ENCODE results near the gene STRA6. TPM values are rescaled to one million over a fixed set of nuclear protein-coding genes. Genes with fewer than 3 reads are reported as not detected.

Gene STRA6
- total RNA-seq, 1 donor from 2014 or later = not detected

DNA sequence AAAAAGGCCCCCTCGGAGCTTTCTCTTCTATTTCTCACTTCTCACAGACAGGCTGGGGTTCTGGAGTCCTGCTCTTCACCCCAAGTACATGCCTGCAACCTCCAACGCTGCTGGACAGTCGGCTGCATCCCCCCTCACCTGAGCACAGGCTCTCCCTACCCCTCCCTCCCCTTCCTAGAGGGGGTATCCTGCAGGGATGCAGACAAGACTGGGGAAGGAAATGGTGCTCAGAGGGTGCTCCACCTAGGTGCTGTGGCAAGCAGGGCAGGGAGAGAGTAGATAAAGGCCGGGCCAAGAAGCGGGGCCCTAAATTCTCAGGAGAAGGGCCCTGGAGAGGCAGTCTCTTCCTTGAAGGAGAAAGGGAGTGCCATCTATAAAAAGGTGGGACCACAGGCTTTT lies 7.0 kb upstream of the STRA6 start:
- intact Hi-C loops (cut with micrococcal nuclease) = no loop called here
- DNase-seq (no peak), ATAC-seq (peak; percentile 16)

DNA sequence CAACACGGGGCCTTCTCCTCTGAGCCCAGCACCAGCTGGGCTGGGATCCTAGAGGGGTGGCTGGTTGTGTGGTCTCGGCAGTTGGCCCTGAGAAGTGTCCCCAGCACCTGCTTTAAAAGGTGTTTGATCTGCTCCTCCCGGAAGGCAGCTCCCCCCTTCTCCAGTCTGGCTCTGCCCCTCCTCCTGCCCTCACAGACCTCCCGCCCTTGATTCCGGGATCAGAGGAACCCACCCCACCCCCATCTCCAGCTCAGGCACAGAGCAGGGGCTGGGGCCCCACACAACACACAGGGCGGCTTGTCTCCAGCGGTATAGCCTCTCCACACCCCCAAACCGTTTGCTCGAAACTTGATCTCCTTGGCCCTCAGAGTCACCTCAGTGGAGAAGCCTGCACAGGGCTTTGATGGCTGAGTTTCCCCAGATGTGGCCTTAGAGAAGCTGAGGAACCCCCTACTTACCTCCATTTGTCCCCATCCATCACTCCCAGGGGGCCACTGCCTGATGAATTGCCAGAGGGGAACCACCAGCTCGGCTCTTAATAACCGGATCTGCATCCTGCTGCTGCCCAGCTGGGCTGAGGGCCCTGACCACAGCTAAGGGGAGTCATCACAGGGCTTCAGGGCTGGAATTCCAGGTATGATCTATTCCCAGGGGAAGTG lies 6.4 kb upstream of the STRA6 start:
- intact Hi-C loops (cut with micrococcal nuclease) = no loop called here
- no peak for DNase-seq
- no peak for ATAC-seq

DNA sequence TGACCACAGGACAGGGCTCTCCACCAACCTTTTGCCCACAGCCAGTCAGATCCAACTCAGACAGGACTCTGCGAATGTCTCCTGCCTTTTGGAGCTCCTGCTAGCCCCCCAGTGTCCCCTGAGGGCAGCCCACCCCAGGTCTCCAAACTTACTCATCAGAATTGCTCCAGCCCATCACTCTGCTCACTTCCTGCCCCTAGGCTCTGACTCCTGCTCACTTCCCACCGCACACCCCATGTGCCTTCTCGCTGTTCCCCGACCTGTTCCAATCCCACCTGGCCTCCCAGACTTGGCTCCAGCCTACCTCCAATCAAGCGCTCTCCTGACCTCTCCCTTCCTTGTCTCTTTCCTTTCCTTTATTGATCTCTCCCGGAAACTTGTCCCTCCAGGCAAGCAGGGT lies 5.9 kb upstream of the STRA6 start:
- ATAC-seq = no peak
- DNase-seq = no peak
- intact Hi-C loops (cut with micrococcal nuclease) = no loop called here

DNA sequence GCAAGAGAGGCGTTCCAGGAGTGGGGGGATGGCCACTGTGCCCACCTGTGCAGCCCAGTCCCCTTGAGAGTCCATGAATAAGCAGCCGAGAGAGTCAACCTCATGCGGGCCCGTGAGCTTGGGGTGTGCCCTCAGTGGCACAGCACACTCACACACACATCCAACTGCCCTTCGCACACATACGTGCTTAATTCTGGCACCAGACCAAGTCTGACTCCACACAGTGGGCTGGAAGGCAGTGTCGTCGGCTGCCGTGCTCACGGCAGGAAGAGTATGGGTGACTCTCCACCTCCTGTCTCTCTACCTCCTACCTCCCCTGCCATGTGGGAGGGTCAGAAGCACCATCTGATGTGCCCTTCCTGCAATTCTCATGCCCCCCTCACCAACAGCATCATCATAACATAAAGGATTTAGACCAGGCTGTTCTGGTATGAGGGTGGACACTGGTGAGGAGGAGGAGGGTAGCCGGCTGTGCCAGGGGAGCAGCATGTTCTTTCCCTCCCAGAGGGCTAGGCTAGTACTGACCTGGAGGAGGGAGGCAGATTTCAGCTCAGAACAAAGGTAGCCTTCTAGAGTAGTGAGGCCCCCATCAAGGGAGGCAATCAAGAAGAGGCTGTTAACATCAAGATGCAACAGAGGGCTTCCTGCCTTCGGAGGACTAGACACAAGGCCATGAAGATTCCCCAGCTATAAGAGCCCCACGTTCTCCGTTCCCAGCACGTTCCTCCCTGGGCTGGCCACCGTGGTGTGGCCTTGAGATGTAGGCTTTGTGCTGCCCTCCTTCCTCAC lies 5.3 kb upstream of the STRA6 start:
- intact Hi-C loops (cut with micrococcal nuclease) = no loop called here
- DNase-seq (no peak), ATAC-seq (no peak)

DNA sequence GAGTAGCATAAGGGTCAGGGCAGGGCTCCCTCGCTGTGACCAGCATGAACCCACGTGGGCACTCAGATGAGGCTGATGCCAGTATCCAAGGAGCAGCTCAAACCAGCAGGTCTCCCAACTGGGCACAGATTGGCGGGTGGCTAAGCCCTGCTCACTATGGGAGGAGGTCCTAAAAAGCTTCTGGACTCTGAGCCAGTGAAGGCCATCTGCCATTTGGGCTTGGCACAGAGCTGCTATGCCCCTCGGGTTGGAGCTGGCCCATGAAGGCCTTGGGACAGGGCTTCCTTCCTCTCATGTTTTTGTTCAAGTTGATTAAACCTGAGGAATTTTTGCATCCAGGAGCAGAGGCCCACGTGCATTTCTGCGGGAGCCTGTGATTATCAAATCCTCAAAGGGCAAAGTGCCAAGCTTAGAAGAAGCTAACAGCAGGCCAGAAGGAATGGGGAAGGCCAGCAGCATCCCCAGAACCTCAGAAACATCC lies 4.3 kb upstream of the STRA6 start:
- ATAC-seq = no peak
- intact Hi-C loops (cut with micrococcal nuclease) = no loop called here
- no peak for DNase-seq

DNA sequence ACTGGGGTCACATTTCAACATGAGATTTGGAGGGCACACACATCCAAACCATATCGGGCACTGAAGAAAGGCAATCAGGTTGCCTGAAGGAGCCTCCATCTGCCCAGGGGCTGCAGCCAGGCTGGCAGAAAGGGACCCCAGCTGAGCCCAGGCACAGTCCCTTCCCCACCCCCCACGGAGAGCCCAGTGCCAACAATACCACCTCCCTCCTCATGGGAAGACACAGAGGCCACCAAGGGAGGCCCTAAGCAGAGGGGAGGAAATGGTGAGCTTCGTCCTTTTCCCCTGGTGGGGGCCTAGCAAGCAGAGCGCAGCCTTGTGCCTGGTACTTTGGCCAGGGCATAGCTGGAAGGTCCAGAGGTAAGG lies 3.0 kb upstream of the STRA6 start:
- intact Hi-C loops (cut with micrococcal nuclease) = no loop called here
- ATAC-seq (no peak), DNase-seq (no peak)

DNA sequence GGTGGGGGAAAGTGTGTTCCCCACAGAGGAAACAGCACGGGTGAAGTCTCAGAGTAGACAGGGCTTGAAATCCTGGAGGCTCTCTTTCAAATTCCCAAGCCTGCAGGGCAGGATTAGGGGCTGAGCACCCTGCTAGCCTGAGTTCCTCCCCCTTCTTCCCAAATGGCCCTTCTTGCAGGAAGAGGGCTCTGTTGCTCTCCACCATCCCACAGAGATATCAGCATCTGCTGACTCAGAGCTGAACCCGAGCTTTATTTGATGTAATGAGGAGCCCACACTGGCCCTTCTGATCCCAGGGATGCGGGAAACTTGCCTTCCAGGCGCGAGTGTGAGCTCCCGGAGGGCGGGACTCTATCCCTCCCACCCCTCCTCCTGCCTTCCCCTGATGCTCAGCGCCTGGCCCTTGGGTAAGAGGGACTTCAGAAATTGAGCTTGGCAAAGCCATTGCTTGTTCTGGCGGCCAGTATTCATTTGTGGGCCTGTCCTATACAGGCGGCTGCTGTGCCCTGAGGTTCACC lies 1.4 kb upstream of the STRA6 start:
- intact Hi-C loops (cut with micrococcal nuclease) = no loop called here
- ATAC-seq (peak; percentile 56), DNase-seq (peak; percentile 42)

DNA sequence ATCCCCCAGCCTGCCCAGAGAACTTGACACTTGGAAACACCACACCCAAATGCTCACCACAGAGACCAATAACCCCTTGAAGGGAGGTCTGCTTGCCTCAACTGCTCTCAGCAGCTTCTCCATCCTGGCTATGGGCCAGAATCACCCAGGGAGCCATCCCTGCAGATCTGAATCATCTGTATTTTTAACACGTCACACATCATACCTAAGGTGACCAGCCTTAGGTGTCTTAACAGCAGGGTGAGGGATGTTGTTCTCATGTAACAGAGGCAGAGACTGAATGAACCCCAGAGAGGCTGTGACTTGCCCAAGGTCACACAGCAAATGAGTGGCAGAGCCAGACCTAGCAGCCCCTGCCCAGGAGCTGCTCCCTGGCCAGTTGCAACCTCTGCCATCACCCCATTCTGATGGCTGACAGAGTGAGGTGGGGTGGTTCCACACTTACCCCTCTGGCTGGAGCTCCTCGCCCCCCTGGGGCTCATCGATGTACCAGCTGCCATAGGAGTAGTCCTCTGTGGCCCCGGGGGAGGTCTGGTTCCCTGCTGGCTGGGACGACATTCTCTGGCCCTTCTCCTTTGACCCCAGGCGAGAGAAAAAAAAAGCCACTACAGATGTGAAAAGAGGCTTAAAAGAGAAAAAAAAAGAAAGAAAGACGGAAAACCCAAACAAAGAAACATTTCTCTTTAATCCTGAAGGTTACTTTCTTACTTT lies 722 bp downstream of the STRA6 start:
- ATAC-seq = no peak

DNA sequence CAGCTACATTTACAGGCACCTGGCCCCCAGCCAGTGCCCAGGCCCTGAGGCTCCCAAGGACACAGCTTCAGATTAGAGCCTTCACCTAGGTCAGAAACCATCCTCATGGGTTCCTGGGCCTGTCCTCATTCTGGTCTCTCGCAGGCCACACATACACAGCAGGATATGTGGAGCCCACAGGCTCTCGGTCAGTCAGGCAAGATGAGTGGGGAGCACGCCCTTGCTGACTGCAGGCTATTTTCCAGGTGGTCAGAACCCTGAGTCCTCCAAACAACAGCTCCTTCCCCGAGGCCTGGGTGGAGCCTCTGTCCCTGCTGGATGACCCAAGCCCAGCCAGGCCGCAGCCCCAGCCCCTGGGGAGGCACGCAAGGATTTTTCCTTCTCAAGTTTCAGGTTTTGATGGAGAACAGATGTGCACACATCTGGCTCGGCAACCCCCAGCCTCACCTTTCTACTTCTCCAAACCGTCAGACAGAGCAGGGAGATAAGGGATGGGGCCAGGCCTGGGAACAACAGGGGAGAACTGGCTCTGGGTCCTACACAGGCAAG lies 1.6 kb downstream of the STRA6 start:
- DNase-seq = peak; percentile 53
- intact Hi-C loops (cut with micrococcal nuclease) = no loop called here
- peak; percentile 37 for ATAC-seq

More for the DNA sequence above, 722 bp downstream of the STRA6 start:
- intact Hi-C loops (cut with micrococcal nuclease) = no loop called here
- DNase-seq = no peak

DNA sequence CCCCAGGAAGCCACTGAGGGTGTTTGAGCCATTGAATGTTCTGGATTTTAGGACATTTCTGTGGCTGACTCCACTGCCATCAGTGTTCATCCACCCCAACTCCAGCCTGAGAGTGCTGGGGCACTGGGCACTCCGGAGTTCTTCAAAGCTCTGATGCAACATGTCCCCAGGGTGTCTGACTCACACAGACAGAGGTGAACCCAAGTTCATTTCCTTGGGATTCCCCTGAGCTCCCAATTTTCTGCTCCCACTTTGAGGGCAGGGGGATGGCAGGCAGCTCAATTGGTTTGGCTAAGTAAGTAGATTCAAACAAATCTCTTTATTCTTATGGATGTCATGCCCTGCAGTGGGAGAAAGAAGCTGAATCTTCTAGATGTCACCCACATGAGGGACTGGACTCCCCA lies 2.2 kb downstream of the STRA6 start:
- DNase-seq (no peak), ATAC-seq (peak; percentile 53)
- intact Hi-C loops (cut with micrococcal nuclease) = no loop called here

DNA sequence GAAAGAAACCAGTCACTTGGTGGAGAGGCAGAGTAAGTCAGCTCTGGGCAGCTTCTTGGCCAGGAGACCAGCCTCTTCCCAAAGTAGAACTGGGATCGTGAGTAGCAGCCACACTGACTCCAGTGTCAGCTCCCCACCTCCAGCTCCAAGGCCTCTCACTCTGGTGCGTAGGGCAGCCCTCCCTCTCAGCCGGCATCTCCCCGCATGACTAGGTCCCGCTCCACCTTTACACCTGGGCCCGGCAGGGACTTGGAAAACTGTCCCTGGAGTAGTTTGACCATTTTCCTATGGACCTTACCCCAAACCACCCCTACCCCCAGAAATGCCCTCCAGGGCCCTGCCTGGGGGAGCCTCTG lies 3.3 kb downstream of the STRA6 start:
- no peak for ATAC-seq
- intact Hi-C loops (cut with micrococcal nuclease) = no loop called here
- no peak for DNase-seq

DNA sequence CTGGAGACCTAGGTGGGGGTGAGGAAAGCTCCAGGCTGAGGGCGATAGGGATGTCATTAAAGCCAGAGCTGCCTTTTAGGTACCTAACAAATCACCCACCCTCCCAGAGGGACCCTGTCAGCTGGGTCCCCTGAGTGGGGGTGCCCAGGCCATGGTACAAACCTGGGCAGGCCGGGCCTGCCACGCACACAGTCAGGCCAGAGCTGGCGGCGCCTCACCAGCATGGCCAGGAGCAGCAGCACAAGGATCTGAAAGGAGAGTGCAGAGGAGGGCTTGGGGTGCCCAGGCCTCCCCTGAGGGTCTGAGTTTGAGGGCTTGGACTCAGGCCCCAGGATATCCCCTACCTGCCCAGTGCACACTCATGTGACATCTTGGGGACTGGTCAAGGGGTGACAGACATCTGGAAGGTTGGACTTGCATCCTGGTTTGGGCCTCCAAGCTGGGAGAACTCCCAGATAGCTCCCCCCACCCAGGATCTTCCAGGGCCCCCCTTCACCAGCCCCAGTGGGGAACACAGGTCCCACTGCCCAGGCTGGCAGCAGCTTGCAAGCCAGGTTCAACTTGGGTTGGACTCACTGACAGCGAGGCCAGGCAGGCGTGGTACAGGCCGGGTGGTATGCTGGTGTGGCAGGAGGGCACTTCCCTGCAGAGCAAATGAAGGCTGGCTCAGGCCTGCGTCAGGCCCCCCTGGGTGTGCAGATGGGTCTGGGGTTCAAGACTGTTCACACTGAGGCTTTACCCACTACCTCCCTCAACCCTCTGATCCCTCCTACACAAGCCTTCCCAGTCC lies 5.2 kb downstream of the STRA6 start:
- no peak for ATAC-seq
- no peak for DNase-seq
- intact Hi-C loops (cut with micrococcal nuclease) = no loop called here

DNA sequence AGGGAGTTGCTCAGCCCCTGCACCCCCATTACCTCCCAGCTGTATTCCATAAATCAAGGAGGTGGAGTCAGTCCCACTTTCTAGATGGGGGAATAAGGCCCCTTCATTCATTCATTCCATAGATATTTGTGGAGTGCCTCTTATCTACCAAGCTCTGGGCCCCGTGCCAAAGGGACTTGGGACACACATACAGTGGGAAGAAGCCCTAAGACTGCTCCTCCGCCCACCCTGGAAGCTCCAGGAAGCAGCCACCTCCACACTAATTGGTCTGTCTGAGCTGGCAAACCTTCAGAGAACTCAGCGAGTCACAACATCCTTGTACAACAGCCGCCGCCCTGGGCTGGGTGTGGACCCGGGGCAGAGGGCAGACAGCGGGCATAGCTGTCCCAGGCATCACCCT lies 6.4 kb downstream of the STRA6 start:
- DNase-seq (peak; percentile 72), ATAC-seq (peak; percentile 22)
- intact Hi-C loops (cut with micrococcal nuclease) = no loop called here

DNA sequence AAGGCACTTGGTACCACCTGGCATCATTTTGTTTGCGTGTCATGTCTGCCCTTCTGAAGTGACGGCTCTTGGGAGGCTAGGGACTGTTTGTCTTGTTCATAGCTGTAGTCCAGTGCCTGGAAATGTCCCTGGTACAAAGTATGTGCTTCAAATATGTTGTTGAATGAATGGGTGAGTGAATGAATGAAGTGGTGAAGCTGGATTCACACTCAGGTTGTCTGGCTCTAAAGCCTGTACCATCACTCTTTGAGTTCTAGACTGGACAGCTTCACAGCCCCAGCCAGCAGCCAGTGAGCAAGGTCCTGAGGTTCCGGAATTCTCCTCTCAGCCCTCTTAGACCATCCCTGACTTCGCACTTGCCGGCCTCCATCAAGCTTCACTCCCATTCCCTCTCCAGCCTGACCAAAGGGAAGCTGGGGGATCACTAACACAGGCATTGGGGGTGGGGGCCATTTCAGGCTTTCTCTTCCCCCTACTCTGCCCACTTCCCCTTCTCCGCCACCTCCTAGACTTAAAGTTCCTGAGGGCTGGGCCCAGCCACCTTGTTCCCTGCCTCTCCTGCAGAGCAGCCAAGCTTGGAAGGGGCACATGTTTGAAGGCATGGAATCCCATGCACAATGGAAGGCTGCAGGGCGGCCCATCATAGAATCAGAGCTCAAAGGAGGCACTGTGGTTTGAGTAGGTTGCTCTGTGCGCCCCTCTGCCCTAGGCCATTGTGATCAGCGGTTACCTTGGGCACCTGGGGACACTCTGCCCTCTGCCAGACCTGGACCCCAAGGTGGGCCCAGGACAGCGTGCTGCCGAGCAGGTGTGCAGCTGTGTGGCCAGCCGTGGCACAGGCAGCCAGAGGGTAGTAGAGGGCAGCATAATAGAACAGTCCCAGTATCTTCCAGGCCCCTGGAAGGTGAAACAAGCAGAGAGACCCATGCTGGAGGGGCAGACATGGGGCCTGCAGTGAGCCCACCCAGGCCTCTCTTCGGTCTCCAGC lies 7.7 kb downstream of the STRA6 start:
- DNase-seq (no peak), ATAC-seq (no peak)
- intact Hi-C loops (cut with micrococcal nuclease) = no loop called here

DNA sequence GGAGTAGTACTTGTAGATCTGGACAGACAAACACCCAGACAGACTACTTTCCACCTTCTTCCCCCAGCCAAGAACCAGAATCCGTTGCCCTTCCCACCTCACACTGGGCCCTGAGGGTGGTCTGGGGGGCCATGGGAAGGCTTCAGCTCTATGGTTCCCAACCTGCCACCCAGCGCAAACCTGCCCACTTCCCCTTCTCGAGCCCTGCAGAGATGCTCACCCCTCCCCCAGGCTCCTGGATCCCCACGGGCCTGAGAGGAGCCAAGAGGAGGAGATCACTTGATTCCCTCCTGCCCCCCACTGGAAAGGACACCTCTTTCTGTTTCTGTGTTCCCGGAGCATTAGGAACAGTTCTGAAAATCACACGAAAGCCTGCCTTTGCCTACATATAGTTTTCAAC lies 8.7 kb downstream of the STRA6 start:
- DNase-seq (no peak), ATAC-seq (no peak)
- intact Hi-C loops (cut with micrococcal nuclease) = no loop called here

DNA sequence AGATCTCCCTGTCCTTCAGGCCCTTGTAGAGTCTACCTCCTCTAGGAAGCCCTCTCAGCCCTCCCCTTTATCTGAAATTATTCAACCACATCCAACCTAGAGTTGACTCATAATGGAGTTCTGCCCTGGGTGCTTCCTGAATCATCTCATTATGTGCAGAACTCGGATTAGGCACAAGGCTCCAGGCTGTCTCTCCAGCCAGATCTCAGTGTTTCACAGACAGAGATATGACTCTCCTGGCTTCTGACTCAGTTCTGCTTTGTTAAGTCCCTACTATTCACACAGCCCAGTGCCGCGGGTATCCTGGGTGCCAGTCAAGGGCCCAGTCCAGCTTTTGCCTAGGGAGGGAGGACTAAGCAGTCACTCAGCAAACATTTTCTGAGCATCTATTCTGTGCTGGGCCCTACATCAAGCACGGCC lies 9.3 kb downstream of the STRA6 start:
- intact Hi-C loops (cut with micrococcal nuclease) = no loop called here
- ATAC-seq (no peak), DNase-seq (no peak)

DNA sequence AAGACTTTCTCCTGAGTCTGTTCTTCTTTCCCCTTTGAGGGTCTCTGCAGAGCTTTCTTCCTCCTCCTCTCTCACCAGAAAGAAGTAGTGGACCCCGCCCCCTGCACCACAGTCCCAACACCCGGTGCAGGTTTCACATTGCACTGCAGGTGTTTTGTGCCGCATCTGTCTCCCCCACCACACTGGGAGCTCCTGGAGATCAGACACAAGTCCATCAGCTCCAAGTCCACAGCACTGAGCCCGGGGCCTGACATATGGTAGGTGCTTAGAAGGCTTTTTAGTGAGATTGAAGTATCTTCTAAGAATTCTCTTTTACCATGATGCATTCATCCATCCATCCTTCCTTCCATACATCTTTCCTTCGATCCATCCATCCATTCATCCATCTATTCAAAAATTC lies 9.8 kb downstream of the STRA6 start:
- intact Hi-C loops (cut with micrococcal nuclease) = no loop called here
- ATAC-seq (no peak), DNase-seq (no peak)

DNA sequence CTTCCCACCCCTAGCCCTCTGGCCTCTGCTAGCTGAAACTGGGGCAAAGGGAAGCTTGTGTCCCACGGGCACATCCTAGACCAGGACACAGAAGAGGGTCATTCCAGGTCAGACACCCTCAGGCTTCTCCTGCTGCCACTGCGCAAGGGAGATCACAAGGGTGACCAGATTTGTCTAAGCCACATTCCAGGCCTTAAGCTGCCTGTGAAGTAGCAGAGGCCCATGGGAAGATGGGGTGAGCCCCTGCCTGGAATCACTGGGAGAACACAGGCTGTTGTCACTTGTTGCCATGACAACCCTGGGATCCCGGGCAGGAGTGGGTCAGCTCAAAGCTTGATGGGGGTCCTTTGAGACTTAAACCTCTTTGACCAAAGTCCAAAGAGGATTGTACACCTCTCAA lies 10.8 kb downstream of the STRA6 start:
- DNase-seq = no peak
- ATAC-seq = peak; percentile 52
- intact Hi-C loops (cut with micrococcal nuclease) = no loop called here
